HG02763 (cell line): Measurements from ENCODE around the gene RABEP1.
"Not testable (repeated sequence)": the region's sequence is repeated elsewhere in the genome, so short reads cannot be mapped to it uniquely, and the experiment has no call there.

Experiments
- ATAC-seq: cut with Tn5 transposase; IDR thresholded peaks from one replicate; pipeline ENCODE4 v1.9.1; 2021; ENCODE audit warnings: mild to moderate bottlenecking, moderate library complexity; ENCODE audit not compliant: unreplicated experiment

The RABEP1 gene

GRCh38 chr17:5281814-5282641 is at the start of gene RABEP1:
TSS of gene RABEP1 (plus strand) at chr17:5282284. CDS start at chr17:5282487, 203 bp downstream.
- peak; percentile 84 for ATAC-seq

GRCh38 chr17:5233492-5233891 is 48.6 kb upstream of the RABEP1 start:
- ATAC-seq: not testable (repeated sequence)

- no peak for ATAC-seq
These were observed 47.2 kb upstream of the RABEP1 start, which contains the start of gene SCIMP for GRCh38 chr17:5234645-5235576. TSS of gene SCIMP (minus strand) at chr17:5234860. CDS start at chr17:5234755, 105 bp downstream.

- ATAC-seq: no peak
These were observed 45.0 kb upstream of the RABEP1 start for GRCh38 chr17:5236938-5237540.

GRCh38 chr17:5237541-5238016 is 44.5 kb upstream of the RABEP1 start:
- no peak for ATAC-seq

GRCh38 chr17:5238333-5238732 is 43.8 kb upstream of the RABEP1 start:
- no peak for ATAC-seq

GRCh38 chr17:5239769-5240168 is 42.3 kb upstream of the RABEP1 start:
- ATAC-seq: not testable (repeated sequence)

GRCh38 chr17:5241861-5242671 is 40.0 kb upstream of the RABEP1 start:
- peak; percentile 43 for ATAC-seq

- no peak for ATAC-seq
These were observed 34.5 kb upstream of the RABEP1 start for GRCh38 chr17:5247621-5248020.

GRCh38 chr17:5248821-5249479 is 33.1 kb upstream of the RABEP1 start:
- ATAC-seq: no peak

- ATAC-seq: no peak
These were observed 32.5 kb upstream of the RABEP1 start for GRCh38 chr17:5249615-5250014.

GRCh38 chr17:5254414-5254813 is 27.7 kb upstream of the RABEP1 start:
- no peak for ATAC-seq

- ATAC-seq: no peak
These were observed 27.1 kb upstream of the RABEP1 start for GRCh38 chr17:5254903-5255521.

GRCh38 chr17:5257124-5257523 is 25.0 kb upstream of the RABEP1 start:
- no peak for ATAC-seq

GRCh38 chr17:5260542-5260941 is 21.5 kb upstream of the RABEP1 start:
- ATAC-seq: no peak

GRCh38 chr17:5262416-5262991 is 19.6 kb upstream of the RABEP1 start:
- ATAC-seq: no peak

GRCh38 chr17:5263441-5263840 is 18.6 kb upstream of the RABEP1 start:
- ATAC-seq: no peak

GRCh38 chr17:5264893-5265292 is 17.2 kb upstream of the RABEP1 start:
- no peak for ATAC-seq
